ENCODE results near the gene SEC61G. TPM values are rescaled to one million over a fixed set of nuclear protein-coding genes. Genes with fewer than 3 reads are reported as not detected.

Gene SEC61G
- total RNA-seq, 2 experiments from 2014 or later: 83.1 to 105 TPM

DNA sequence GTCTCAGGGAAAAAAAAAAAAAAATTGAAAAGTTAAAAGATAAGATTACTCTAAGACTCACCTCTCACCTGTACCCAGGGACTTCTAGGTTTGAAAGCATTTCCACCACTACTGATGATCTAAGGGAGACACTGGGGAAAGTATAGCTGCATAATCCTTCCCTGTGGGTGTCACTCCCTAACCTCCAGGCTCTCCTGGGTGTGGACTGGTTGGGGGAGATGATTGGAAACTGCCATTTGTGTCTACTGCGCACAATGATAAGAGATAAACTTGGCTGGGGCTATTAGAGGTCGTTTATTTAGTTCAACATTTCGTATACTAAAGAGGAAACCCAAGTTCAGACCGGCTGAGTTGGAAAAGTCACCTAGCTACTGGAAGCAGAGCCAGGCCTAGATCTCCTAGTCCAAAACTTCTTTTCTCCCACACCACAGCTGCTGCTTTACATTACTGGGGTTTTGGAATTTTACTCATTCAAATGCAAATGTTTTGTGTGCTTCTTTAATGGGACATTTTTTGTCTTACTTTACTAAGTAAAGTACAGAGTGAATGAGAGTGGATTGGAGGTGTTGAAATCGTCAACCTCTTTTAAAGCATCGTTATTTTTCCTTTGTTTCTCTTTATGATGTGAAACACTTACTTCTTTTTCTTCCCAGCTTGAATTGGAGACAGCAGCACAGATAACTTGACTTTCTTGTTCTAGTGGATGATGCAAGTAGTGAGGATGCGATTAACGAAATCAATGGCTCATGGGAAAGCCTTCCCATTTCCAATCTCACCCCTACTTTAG, 22.3 kb upstream of the SEC61G start:
- H3K9me3 Mint-ChIP-seq (ENCODE audit: low read depth): peaks cover 8% of the 10 kb centered on the region
- no peaks in the 10 kb centered on the region for H3K4me1 Mint-ChIP-seq
- no peak overlapping the region for H3K27ac Mint-ChIP-seq
- H3K27me3 Mint-ChIP-seq: peaks cover 7% of the 10 kb centered on the region
- H3K4me3 Mint-ChIP-seq: no peak overlapping the region
- H3K36me3 Mint-ChIP-seq: no peaks in the 10 kb centered on the region
- no peak for ATAC-seq
- CTCF ChIA-PET: no interaction called here
- DNase-seq: no peak

DNA sequence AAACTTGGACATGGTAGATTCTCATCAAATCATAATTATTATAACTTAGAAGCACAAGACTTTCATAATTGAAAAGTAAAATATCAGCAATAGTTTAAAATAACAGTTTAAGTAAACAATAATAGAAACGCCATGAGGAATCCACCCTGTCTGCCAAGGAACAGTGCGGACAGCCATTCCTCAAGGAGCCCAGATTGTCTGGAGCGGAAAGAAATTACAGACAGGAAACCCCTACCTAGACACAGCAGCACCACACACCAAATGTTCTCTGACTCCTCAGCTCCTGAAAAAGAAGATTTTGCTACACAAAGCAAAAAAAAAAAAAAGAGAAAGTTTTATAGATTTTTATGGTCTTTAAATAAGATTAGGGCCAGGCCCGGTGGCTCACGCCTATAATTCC, 21.5 kb upstream of the SEC61G start:
- no peaks in the 10 kb centered on the region for H3K36me3 Mint-ChIP-seq
- peaks cover 12% of the 10 kb centered on the region for H3K9me3 Mint-ChIP-seq (ENCODE audit: low read depth)
- CTCF ChIA-PET: no interaction called here
- DNase-seq: no peak
- peaks cover 7% of the 10 kb centered on the region for H3K27me3 Mint-ChIP-seq
- no peaks in the 10 kb centered on the region for H3K4me1 Mint-ChIP-seq
- no peak overlapping the region for H3K4me3 Mint-ChIP-seq
- H3K27ac Mint-ChIP-seq: no peak overlapping the region
- no peak for ATAC-seq

- DNase-seq: no peak
- Mint-ChIP-seq H3K27me3 (peaks cover 7% of the 10 kb centered on the region), H3K4me1 (peaks cover 4% of the 10 kb centered on the region), H3K36me3 (no peaks in the 10 kb centered on the region), H3K4me3 (no peak overlapping the region), H3K9me3 (ENCODE audit: low read depth) (peaks cover 12% of the 10 kb centered on the region), H3K27ac (no peak overlapping the region)
- no peak for ATAC-seq
- CTCF ChIA-PET: no interaction called here
Observed at GRCh38 chr7:54778696-54779540, 19.9 kb upstream of the SEC61G start.

- H3K4me1 Mint-ChIP-seq: peaks cover 4% of the 10 kb centered on the region
- H3K36me3 Mint-ChIP-seq: no peaks in the 10 kb centered on the region
- no peak overlapping the region for H3K4me3 Mint-ChIP-seq
- peaks cover 10% of the 10 kb centered on the region for H3K27me3 Mint-ChIP-seq
- ATAC-seq (no peak), DNase-seq (no peak)
- H3K9me3 Mint-ChIP-seq (ENCODE audit: low read depth): peaks cover 12% of the 10 kb centered on the region
- CTCF ChIA-PET: interaction anchor here (2.2 kb wide), 1 partner anchor 477 kb away, joined by 12 read pairs; no protein-coding TSS in a partner anchor
- H3K27ac Mint-ChIP-seq: no peak overlapping the region
Observed at GRCh38 chr7:54778166-54778565, 19.2 kb upstream of the SEC61G start.

- Mint-ChIP-seq H3K9me3 (ENCODE audit: low read depth) (peaks cover 12% of the 10 kb centered on the region), H3K27me3 (peaks cover 26% of the 10 kb centered on the region), H3K4me3 (no peak overlapping the region), H3K4me1 (peaks cover 4% of the 10 kb centered on the region), H3K27ac (no peak overlapping the region), H3K36me3 (no peaks in the 10 kb centered on the region)
- no peak for ATAC-seq
- no peak for DNase-seq
- CTCF ChIA-PET: interaction anchor here (0.7 to 6.5 kb wide), 3 partner anchors 16 to 640 kb away, joined by 3 to 36 read pairs (median 28); partner anchors contain the start of gene SEC61G
Observed at GRCh38 chr7:54774785-54775740, 16.1 kb upstream of the SEC61G start.

DNA sequence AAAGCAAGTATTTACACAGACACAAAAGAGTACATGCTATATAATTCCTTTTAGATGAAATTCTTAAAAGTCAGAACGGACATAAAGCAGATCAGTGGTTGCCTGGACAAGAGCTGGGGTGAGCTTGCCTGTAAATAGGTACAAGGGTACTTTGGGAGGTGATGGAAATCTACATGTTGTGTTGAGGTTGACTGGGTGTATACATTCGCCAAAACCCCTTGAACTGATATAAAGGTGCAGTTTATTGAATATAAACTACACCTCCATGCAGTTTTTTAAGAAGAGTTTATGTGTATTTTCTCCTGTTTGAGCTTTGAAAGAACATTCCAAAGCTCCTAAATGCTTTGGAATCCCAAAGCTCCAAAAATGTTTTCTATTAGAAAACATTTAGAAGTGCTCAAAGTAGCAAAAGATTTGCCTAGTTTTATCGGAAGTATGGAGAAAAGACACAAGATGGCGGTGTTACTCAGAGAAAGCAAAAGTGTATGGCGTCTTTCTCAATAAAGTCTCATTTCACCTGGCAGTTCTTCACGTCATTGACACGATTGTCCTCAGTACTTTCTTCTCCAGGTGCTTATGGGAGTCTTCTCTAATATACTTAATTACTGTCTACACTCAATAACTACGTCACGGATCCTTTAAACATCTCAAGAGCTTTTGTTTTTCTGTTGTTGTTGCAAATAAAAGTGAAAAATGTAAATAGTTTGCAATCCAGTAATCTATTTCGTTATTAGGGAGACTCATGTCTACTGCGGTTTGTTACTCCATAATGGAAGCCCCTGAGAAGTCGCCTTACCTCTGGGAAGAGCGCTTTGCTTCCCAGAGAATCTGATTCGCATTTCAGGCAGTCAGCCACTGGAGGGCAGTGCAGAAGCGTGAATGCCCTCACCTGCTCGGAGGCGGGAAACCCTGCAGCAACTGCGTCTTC, 14.7 kb upstream of the SEC61G start:
- H3K27me3 Mint-ChIP-seq: peaks cover 32% of the 10 kb centered on the region

GRCh38 chr7:54769203-54769602, 10.2 kb upstream of the SEC61G start:
- CTCF ChIA-PET: interaction anchor here (0.6 to 6.5 kb wide), 3 partner anchors 10 to 486 kb away, joined by 3 to 28 read pairs (median 3); partner anchors contain the start of gene SEC61G
- DNase-seq (no peak), ATAC-seq (no peak)
- Mint-ChIP-seq H3K4me3 (no peak overlapping the region), H3K27ac (no peak overlapping the region), H3K27me3 (peaks cover 48% of the 10 kb centered on the region), H3K36me3 (no peaks in the 10 kb centered on the region), H3K9me3 (ENCODE audit: low read depth) (no peaks in the 10 kb centered on the region), H3K4me1 (peaks cover 2% of the 10 kb centered on the region)

More for the DNA sequence above, 14.7 kb upstream of the SEC61G start:
- DNase-seq (peak; percentile 70), ATAC-seq (peak; percentile 68)
- no peak overlapping the region for H3K27ac Mint-ChIP-seq
- peaks cover 4% of the 10 kb centered on the region for H3K4me1 Mint-ChIP-seq
- CTCF ChIA-PET: interaction anchor here (0.8 to 6.5 kb wide), 9 partner anchors 9 to 824 kb away, joined by 3 to 36 read pairs (median 4); partner anchors contain the start of gene SEC61G
- no peaks in the 10 kb centered on the region for H3K36me3 Mint-ChIP-seq
- peak overlapping the region; percentile 44 for H3K4me3 Mint-ChIP-seq
- peaks cover 12% of the 10 kb centered on the region for H3K9me3 Mint-ChIP-seq (ENCODE audit: low read depth)

- H3K4me3 Mint-ChIP-seq: no peak overlapping the region
- H3K27ac Mint-ChIP-seq: no peak overlapping the region
- DNase-seq (no peak), ATAC-seq (no peak)
- H3K36me3 Mint-ChIP-seq: no peaks in the 10 kb centered on the region
- CTCF ChIA-PET: no interaction called here
- peaks cover 4% of the 10 kb centered on the region for H3K4me1 Mint-ChIP-seq
- peaks cover 38% of the 10 kb centered on the region for H3K27me3 Mint-ChIP-seq
- H3K9me3 Mint-ChIP-seq (ENCODE audit: low read depth): no peaks in the 10 kb centered on the region
Observed at GRCh38 chr7:54764861-54765260, 5.8 kb upstream of the SEC61G start.

DNA sequence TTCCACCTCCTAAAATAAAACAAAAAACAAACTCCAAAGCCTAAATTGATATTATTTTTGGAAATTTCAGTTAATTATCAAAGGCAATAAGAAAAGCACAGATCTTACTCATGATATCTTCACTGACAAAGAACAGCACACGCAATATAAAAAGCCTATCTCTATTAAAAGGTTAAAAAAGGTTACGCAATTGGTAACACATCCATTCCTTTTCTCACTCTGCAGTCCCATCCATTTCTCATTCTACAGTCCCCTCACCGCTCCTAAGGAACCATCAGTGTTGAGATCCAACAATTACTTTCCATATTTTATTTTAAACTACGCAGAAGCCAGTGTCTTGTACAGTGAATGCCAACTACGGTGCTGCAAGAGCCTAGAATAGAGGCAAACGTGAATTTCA, 1.3 kb downstream of the SEC61G start:
- Mint-ChIP-seq H3K4me1 (peaks cover 20% of the 10 kb centered on the region), H3K36me3 (peaks cover 28% of the 10 kb centered on the region), H3K27ac (peak overlapping the region; percentile 14), H3K27me3 (peaks cover 7% of the 10 kb centered on the region), H3K4me3 (peak overlapping the region; percentile 99), H3K9me3 (ENCODE audit: low read depth) (no peaks in the 10 kb centered on the region)
- CTCF ChIA-PET: interaction anchor here (2.5 kb wide), 1 partner anchor 497 kb away, joined by 9 read pairs; no protein-coding TSS in a partner anchor
- ATAC-seq (no peak), DNase-seq (no peak)

- H3K4me3 Mint-ChIP-seq: no peak overlapping the region
- CTCF ChIA-PET: no interaction called here
- ATAC-seq (no peak), DNase-seq (no peak)
- H3K27ac Mint-ChIP-seq: no peak overlapping the region
- H3K27me3 Mint-ChIP-seq: no peaks in the 10 kb centered on the region
- no peaks in the 10 kb centered on the region for H3K4me1 Mint-ChIP-seq
- H3K36me3 Mint-ChIP-seq: peaks cover 44% of the 10 kb centered on the region
- no peaks in the 10 kb centered on the region for H3K9me3 Mint-ChIP-seq (ENCODE audit: low read depth)
Observed at GRCh38 chr7:54749200-54749599, 9.8 kb downstream of the SEC61G start.

DNA sequence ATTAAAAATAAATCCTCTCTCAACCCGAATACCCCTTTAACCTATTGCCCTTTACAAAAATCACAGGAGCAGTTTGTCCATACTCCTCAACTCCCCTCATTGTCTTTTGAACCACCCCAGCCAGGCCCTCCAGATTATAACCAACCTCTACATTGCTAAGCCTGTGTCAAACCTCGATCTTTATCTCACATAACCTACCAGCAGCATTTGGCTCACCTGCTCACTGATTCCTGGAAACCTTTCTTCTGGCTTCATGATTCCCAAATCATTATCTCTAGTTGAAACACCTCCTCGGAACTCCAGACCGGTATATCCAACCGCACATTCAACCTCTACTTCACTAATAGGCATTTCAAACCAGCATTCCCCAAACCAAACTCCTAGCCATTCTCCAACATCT, 11.8 kb downstream of the SEC61G start:
- CTCF ChIA-PET: no interaction called here
- ATAC-seq: no peak
- H3K9me3 Mint-ChIP-seq (ENCODE audit: low read depth): no peaks in the 10 kb centered on the region

DNA sequence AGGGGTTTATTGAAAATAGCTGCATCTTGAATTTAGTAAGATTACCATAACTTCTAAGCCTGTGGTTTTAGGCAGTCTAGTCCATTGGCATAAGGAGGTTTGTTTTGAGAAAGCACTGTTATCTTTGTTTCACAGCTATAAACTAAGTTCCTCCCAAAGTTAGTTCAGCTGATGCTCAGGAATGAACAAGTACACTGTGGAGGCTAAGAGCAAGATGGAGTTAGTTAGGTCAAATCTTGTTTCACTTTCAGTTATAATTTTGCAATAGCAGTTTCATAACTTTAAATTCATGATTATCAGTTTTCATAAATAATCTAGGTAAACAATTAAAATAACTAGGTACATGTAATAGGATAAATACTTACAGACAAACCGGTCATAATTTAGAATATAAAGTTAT, 15.4 kb downstream of the SEC61G start:
- CTCF ChIA-PET: no interaction called here
- Mint-ChIP-seq H3K27me3 (no peaks in the 10 kb centered on the region), H3K27ac (no peak overlapping the region), H3K36me3 (peaks cover 16% of the 10 kb centered on the region), H3K4me3 (no peak overlapping the region), H3K9me3 (ENCODE audit: low read depth) (no peaks in the 10 kb centered on the region), H3K4me1 (peaks cover 2% of the 10 kb centered on the region)
- DNase-seq: no peak
- ATAC-seq: no peak

More for the DNA sequence above, 11.8 kb downstream of the SEC61G start:
- Mint-ChIP-seq H3K27ac (no peak overlapping the region), H3K4me3 (no peak overlapping the region), H3K27me3 (no peaks in the 10 kb centered on the region), H3K36me3 (peaks cover 34% of the 10 kb centered on the region), H3K4me1 (peaks cover 2% of the 10 kb centered on the region)
- DNase-seq: no peak
